CD4-positive, alpha-beta T cell (primary cell): Measurements from ENCODE around the gene ZNF397. TPM values are rescaled to one million over a fixed set of nuclear protein-coding genes. Genes with fewer than 3 reads are reported as not detected.

Source experiments
- ATAC-seq: fragments of 200-7000 bp; cut with Tn5 transposase; one replicate; pipeline ENCODE4 v1.10.0; 2022; ENCODE audit warnings: mild to moderate bottlenecking; ENCODE audit not compliant: poor library complexity
- CTCF ChIA-PET: fragments of 350-600 bp; sonication (Branson Sonifier 250); formaldehyde crosslinking; loops from one replicate; lab custom pipeline; 2021; ENCODE audit warnings: antibody characterized with exemption, inconsistent platforms; lab: Charles Lee
- POLR2A ChIA-PET: fragments of 350-600 bp; sonication (Branson Sonifier 250); formaldehyde crosslinking; loops from one replicate; lab custom pipeline; 2021; ENCODE audit warnings: antibody characterized with exemption, inconsistent platforms; lab: Charles Lee
- DNase-seq, 14 experiments: peaks; one replicate each; pipeline ENCODE4 v3.0.0-alpha.2; 2013 to 2020; ENCODE audit warnings: mixed read lengths in 2 of 14
- H3K27ac ChIP-seq, 2 donors: one replicate each; pipeline versions ENCODE4 v1.5.1 to v1.7.0; 2013; ENCODE audit warnings: low read length in 2 of 2, low read depth in 1 of 2, mild to moderate bottlenecking in 1 of 2
- H3K27me3 ChIP-seq, 2 experiments: 1 replicate in 1 of 2; 2 replicates in 1 of 2; pipeline versions ENCODE4 v1.6.1 to v1.7.0; 2013; ENCODE audit warnings: low read length in 2 of 2, control low read depth in 1 of 2, mild to moderate bottlenecking in 1 of 2, moderate library complexity in 1 of 2; ENCODE audit not compliant: insufficient read depth in 2 of 2, control insufficient read depth in 1 of 2
- H3K36me3 ChIP-seq: one replicate; pipeline ENCODE4 v1.6.1; 2013; ENCODE audit warnings: low read length, control low read depth; ENCODE audit not compliant: insufficient read depth
- H3K4me1 ChIP-seq: one replicate; pipeline ENCODE4 v1.6.1; 2013; ENCODE audit warnings: low read length, control low read depth; ENCODE audit not compliant: insufficient read depth
- H3K4me3 ChIP-seq: one replicate; pipeline ENCODE4 v1.5.1; 2013; ENCODE audit warnings: mild to moderate bottlenecking, low read length, moderate library complexity
- H3K9me3 ChIP-seq, 2 experiments: 1 replicate in 1 of 2; 2 replicates in 1 of 2; pipeline versions ENCODE4 v1.6.1 to v1.7.0; 2013; ENCODE audit warnings: low read length in 2 of 2, mild to moderate bottlenecking in 2 of 2, control low read depth in 1 of 2, moderate library complexity in 1 of 2; ENCODE audit not compliant: control insufficient read depth in 1 of 2, insufficient read depth in 1 of 2
- H3K27ac Mint-ChIP-seq: one replicate; pipeline ENCODE4 v1.8.0; 2020; ENCODE audit warnings: mixed read lengths
- H3K27me3 Mint-ChIP-seq: one replicate; pipeline ENCODE4 v1.8.0; 2021; ENCODE audit warnings: mixed read lengths
- H3K36me3 Mint-ChIP-seq: one replicate; pipeline ENCODE4 v1.8.0; 2021; ENCODE audit warnings: low read depth, mixed read lengths
- H3K4me1 Mint-ChIP-seq: one replicate; pipeline ENCODE4 v1.8.0; 2021; ENCODE audit warnings: low read depth, mixed read lengths
- H3K4me3 Mint-ChIP-seq: one replicate; pipeline ENCODE4 v1.8.0; 2020; ENCODE audit warnings: mild to moderate bottlenecking, mixed read lengths
- H3K9me3 Mint-ChIP-seq: one replicate; pipeline ENCODE4 v1.8.0; 2020; ENCODE audit warnings: mixed read lengths
- intact Hi-C, 2 experiments: fragments of 100-400 bp; cut with DNase I in 1 of 2; cut with micrococcal nuclease in 1 of 2; formaldehyde crosslinking; loops; one replicate each; pipeline versions ENCODE4 v1.15.1 to v1.9.0; 2023 to 2025; cut with DNase I, micrococcal nuclease
- total RNA-seq, 174 experiments: library from RNA in 2 of 174; stranded (reverse) in 2 of 174; gene quantifications; one replicate each; pipeline ENCODE4 v1.2.3 and lab custom pipeline; 2021 to 2026
- TF ChIP-seq, protein P1 (sequence below): fragments of 200-600 bp; IDR thresholded peaks from one replicate; pipeline ENCODE4 v1.8.0; 2022; ENCODE audit warnings: antibody characterized with exemption, mild to moderate bottlenecking

ZNF397 gene
- total RNA-seq, 2 experiments from 2014 or later, result 7.6 to 10.0 TPM

GRCh38 chr18:35246831-35247230 is 6.0 kb downstream of the ZNF397 start:
- no peaks in the 10 kb centered on the region for H3K9me3 Mint-ChIP-seq
- intact Hi-C loops, result loop anchor here in 1 of 2 experiments (2.0 to 10.0 kb wide), 2 partner anchors 16 to 1578 kb away; partner anchors contain the start of genes KIAA1328 and TPGS2
- ATAC-seq, result no peak

GRCh38 chr18:35247412-35248249 is 6.8 kb downstream of the ZNF397 start:
- Histone ChIP-seq H3K4me3 (no peak overlapping the region), H3K36me3 (peaks cover 69% of the 10 kb centered on the region), H3K4me1 (peaks cover 1% of the 10 kb centered on the region), H3K27ac (no peak overlapping the region), H3K9me3 (peaks cover 0 to 2% of the 10 kb centered on the region in 2 experiments), H3K27me3 (no peaks in the 10 kb centered on the region)
- Mint-ChIP-seq H3K36me3 (peaks cover 94% of the 10 kb centered on the region), H3K27me3 (no peaks in the 10 kb centered on the region), H3K9me3 (no peaks in the 10 kb centered on the region), H3K4me3 (no peak overlapping the region), H3K4me1 (peaks cover 27% of the 10 kb centered on the region), H3K27ac (no peak overlapping the region)
- ChIA-PET POLR2A (no interaction called here), CTCF (no interaction called here)
- DNase-seq (peak in 1 of 14 experiments; percentile 10), ATAC-seq (no peak)
- TF ChIP-seq, protein P1, sequence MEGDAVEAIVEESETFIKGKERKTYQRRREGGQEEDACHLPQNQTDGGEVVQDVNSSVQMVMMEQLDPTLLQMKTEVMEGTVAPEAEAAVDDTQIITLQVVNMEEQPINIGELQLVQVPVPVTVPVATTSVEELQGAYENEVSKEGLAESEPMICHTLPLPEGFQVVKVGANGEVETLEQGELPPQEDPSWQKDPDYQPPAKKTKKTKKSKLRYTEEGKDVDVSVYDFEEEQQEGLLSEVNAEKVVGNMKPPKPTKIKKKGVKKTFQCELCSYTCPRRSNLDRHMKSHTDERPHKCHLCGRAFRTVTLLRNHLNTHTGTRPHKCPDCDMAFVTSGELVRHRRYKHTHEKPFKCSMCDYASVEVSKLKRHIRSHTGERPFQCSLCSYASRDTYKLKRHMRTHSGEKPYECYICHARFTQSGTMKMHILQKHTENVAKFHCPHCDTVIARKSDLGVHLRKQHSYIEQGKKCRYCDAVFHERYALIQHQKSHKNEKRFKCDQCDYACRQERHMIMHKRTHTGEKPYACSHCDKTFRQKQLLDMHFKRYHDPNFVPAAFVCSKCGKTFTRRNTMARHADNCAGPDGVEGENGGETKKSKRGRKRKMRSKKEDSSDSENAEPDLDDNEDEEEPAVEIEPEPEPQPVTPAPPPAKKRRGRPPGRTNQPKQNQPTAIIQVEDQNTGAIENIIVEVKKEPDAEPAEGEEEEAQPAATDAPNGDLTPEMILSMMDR, result no peak
- intact Hi-C loops, result loop anchor here in 1 of 2 experiments (2.0 to 10.0 kb wide), 2 partner anchors 15 to 1577 kb away; partner anchors contain the start of genes KIAA1328 and TPGS2

More at GRCh38 chr18:35246831-35247230, 6.0 kb downstream of the ZNF397 start:
- H3K4me3 Mint-ChIP-seq, result no peak overlapping the region
- Histone ChIP-seq H3K4me1 (peaks cover 5% of the 10 kb centered on the region), H3K4me3 (no peak overlapping the region), H3K36me3 (peaks cover 71% of the 10 kb centered on the region), H3K27me3 (no peaks in the 10 kb centered on the region), H3K27ac (no peak overlapping the region), H3K9me3 (no peaks in the 10 kb centered on the region)
- H3K4me1 Mint-ChIP-seq, result peaks cover 35% of the 10 kb centered on the region
- TF ChIP-seq, protein P1, result no peak
- H3K36me3 Mint-ChIP-seq, result peaks cover 93% of the 10 kb centered on the region
- DNase-seq, result no peak
- CTCF ChIA-PET, result no interaction called here
- no peaks in the 10 kb centered on the region for H3K27me3 Mint-ChIP-seq
- POLR2A ChIA-PET, result no interaction called here
- no peak overlapping the region for H3K27ac Mint-ChIP-seq

GRCh38 chr18:35248429-35248828 is 7.6 kb downstream of the ZNF397 start:
- H3K36me3 ChIP-seq, result peaks cover 61% of the 10 kb centered on the region
- Mint-ChIP-seq H3K36me3 (peaks cover 94% of the 10 kb centered on the region), H3K4me1 (peaks cover 22% of the 10 kb centered on the region), H3K27me3 (no peaks in the 10 kb centered on the region), H3K4me3 (no peak overlapping the region), H3K27ac (no peak overlapping the region), H3K9me3 (peaks cover 3% of the 10 kb centered on the region)
- H3K4me1 ChIP-seq, result no peaks in the 10 kb centered on the region
- DNase-seq, result no peak
- TF ChIP-seq, protein P1, result no peak
- ATAC-seq, result no peak
- ChIA-PET CTCF (no interaction called here), POLR2A (no interaction called here)
- no peak overlapping the region for H3K27ac ChIP-seq
- H3K9me3 ChIP-seq, result peaks cover 0 to 10% of the 10 kb centered on the region in 2 experiments
- intact Hi-C loops, result loop anchor here in 1 of 2 experiments (10.0 kb wide), 1 partner anchor 1576 kb away; the partner anchor contains the start of genes KIAA1328 and TPGS2
- H3K4me3 ChIP-seq, result no peak overlapping the region
- H3K27me3 ChIP-seq, result no peaks in the 10 kb centered on the region
